ENCODE data around the gene FGFRL1. TPM values are rescaled to one million over a fixed set of nuclear protein-coding genes. Genes with fewer than 3 reads are reported as not detected.
A peak's percentile ranks its signal among the peaks of the same experiment; 100 is the strongest.

The FGFRL1 gene
- total and polyA plus RNA-seq, 2 of the 13 experiments (the other 11 are each of a cell fraction or from before 2014, with no cell fraction given) = 19.1 to 30.6 TPM

DNA sequence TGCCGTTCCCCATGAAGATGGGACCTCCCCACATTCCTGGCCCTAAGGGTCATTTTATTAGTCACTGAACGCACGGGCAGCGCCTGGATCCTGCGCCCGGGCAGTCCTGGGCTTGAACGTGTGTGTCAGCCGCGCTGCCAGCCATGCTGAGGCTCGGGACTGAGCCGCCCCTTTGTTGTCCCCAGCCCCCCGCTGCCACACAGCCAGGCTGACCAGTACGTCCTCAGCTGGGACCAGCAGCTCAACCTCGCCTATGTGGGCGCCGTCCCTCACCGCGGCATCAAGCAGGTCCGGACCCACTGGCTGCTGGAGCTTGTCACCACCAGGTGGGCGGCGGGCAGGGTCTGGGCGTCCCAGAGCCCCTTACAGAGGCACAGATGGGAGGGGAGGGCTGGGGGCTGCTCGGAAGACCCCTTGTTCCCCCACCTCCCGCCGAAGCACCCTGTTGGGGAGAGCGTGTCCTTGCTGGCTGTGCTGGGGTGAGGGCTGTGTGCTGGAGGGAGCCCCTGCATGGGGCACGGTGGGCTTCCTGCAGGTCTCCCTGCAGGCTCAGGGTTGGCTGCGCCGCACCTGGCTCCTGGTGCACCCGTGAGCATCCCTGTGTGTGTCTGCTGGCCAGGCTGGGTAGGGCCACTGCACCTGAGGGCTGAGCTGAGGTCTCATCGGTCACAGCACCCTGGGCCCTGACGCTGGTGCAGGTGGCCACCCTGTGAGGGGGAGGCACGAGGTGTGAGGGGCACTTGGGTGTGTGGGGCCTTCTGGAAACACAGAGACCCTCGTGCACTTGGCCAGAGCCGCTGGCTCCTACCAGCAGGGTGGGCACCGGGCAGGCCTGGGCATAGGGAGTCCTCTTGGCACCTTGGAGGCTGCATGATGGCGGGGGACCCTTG is 23.6 kb upstream of the FGFRL1 start:
- in situ Hi-C loops (cut with HindIII; ENCODE audit: extremely low pct_ligation_motif_present, low pct_unique_long_range_greater_than_20kb) = loop anchor here (5.0 to 10.0 kb wide), 2 partner anchors 56 to 173 kb away; partner anchors contain the start of genes GAK and TMEM175
- TSS peak; percentile 3 for BruUV-seq (replicated peaks)
- TF ChIP-seq GZF1 (CRISPR knock-in tag; IDR thresholded peaks at IDR 0.05) = no peak
- no peak for TF ChIP-seq FOXM1 (CRISPR knock-in tag; IDR thresholded peaks at IDR 0.05)
- TF ChIP-seq POLR2AphosphoS5 (IDR thresholded peaks at IDR 0.05; ENCODE audit: low read depth, low read length) = peak; percentile 25; the same call in 1 of the 2 replicates
- TF ChIP-seq, protein P1, sequence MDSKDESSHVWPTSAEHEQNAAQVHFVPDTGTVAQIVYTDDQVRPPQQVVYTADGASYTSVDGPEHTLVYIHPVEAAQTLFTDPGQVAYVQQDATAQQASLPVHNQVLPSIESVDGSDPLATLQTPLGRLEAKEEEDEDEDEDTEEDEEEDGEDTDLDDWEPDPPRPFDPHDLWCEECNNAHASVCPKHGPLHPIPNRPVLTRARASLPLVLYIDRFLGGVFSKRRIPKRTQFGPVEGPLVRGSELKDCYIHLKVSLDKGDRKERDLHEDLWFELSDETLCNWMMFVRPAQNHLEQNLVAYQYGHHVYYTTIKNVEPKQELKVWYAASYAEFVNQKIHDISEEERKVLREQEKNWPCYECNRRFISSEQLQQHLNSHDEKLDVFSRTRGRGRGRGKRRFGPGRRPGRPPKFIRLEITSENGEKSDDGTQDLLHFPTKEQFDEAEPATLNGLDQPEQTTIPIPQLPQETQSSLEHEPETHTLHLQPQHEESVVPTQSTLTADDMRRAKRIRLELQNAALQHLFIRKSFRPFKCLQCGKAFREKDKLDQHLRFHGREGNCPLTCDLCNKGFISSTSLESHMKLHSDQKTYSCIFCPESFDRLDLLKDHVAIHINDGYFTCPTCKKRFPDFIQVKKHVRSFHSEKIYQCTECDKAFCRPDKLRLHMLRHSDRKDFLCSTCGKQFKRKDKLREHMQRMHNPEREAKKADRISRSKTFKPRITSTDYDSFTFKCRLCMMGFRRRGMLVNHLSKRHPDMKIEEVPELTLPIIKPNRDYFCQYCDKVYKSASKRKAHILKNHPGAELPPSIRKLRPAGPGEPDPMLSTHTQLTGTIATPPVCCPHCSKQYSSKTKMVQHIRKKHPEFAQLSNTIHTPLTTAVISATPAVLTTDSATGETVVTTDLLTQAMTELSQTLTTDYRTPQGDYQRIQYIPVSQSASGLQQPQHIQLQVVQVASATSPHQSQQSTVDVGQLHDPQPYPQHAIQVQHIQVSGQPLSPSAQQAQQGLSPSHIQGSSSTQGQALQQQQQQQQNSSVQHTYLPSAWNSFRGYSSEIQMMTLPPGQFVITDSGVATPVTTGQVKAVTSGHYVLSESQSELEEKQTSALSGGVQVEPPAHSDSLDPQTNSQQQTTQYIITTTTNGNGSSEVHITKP (CRISPR knock-in tag; IDR thresholded peaks at IDR 0.05; ENCODE audit: low read depth) = no peak
- TF ChIP-seq ZFP36L2 (CRISPR knock-in tag; IDR thresholded peaks at IDR 0.05) = no peak
- TF ChIP-seq TOPORS (CRISPR knock-in tag; IDR thresholded peaks at IDR 0.05) = peak; percentile 62; the same call in 1 of the 2 replicates
- TF ChIP-seq ZNF337 (CRISPR knock-in tag; IDR thresholded peaks at IDR 0.05; ENCODE audit: borderline replicate concordance, low read depth) = no peak
- TF ChIP-seq POLR2AphosphoS2 (IDR thresholded peaks at IDR 0.05; ENCODE audit: low read depth, low read length) = peak; percentile 52; the same call in 1 of the 2 replicates
- TF ChIP-seq PHF20 (CRISPR knock-in tag; IDR thresholded peaks at IDR 0.05) = peak; percentile 4; the same call in 1 of the 2 replicates
- 0 out of 4 replicates have a peak, but pooled peaks of 1 of the 2 experiments have one; percentile 34 for TF ChIP-seq POLR2A (IDR thresholded peaks at IDR 0.05; ENCODE audit: insufficient read depth in 1 of 2, low read depth in 2 of 2, low read length in 2 of 2)
- TF ChIP-seq HNRNPL (IDR thresholded peaks at IDR 0.05; ENCODE audit: low read depth, low read length) = 0 out of 2 replicates have a peak, but pooled peaks have one; percentile 63
- no peak for TF ChIP-seq ISX (CRISPR knock-in tag; conservative IDR thresholded peaks at IDR 0.05)
- TF ChIP-seq FUBP1 (CRISPR knock-in tag; IDR thresholded peaks at IDR 0.05; ENCODE audit: borderline replicate concordance) = no peak
- TF ChIP-seq ZNF333 (CRISPR knock-in tag; IDR thresholded peaks at IDR 0.05; ENCODE audit: borderline replicate concordance) = 0 out of 2 replicates have a peak, but pooled peaks have one; percentile 1
- no peak for TF ChIP-seq FOSL2 (CRISPR knock-in tag; IDR thresholded peaks at IDR 0.05)

More for the DNA sequence above, 23.6 kb upstream of the FGFRL1 start:
- H3K9ac ChIP-seq (ENCODE audit: insufficient read depth, low read depth, low read length) = peak overlapping the region; percentile 69
- peaks cover 16% of the 10 kb centered on the region for H3K79me2 ChIP-seq (ENCODE audit: insufficient read depth, low read length)
- H3K4me1 ChIP-seq (ENCODE audit: insufficient read depth, low read length) = peaks cover 48% of the 10 kb centered on the region
- intact Hi-C loops (cut with micrococcal nuclease; ENCODE audit: unreplicated experiment) = loop anchor here (1.0 to 2.0 kb wide), 3 partner anchors 57 to 174 kb away; no protein-coding TSS in a partner anchor
- peaks cover 0 to 5% of the 10 kb centered on the region in 2 experiments; a peak in 1 of 5 replicates for H3K27me3 ChIP-seq (ENCODE audit: control insufficient read depth in 1 of 2, insufficient read depth in 2 of 2, low read length in 2 of 2)
- H4K20me1 ChIP-seq (ENCODE audit: insufficient read depth, low read length) = no peaks in the 10 kb centered on the region
- peak overlapping the region; percentile 64 for H3K27ac ChIP-seq (ENCODE audit: extremely low read length, insufficient read depth, low read length)
- no peaks in the 10 kb centered on the region for H3K9me3 ChIP-seq (ENCODE audit: low read length)
- ATAC-seq (no peak; the same call in 2 of the 3 replicates), FAIRE-seq (no peak), DNase-seq (ENCODE audit: low spot score) (no peak)
- POLR2A ChIA-PET = interaction anchor here (0.7 to 3.2 kb wide), 12 partner anchors 13 to 301 kb away, joined by 3 to 25 read pairs (median 3); partner anchors contain the start of genes GAK and TMEM175
- H3K4me3 ChIP-seq (replicated peaks in 1 of 3; ENCODE audit: insufficient read depth in 1 of 3, low read depth in 2 of 3, low read length in 3 of 3) = peak overlapping the region; percentile 54 to 75 (median 55); a peak in 5 of 6 replicates
- peak overlapping the region; percentile 91 for H3K4me2 ChIP-seq (ENCODE audit: low read depth, low read length)
- CTCF ChIA-PET (ENCODE audit: low intra/inter-chr PET ratio, low total read pairs) = interaction anchor here (1.3 kb wide), 1 partner anchor 62 kb away, joined by 5 read pairs; no protein-coding TSS in a partner anchor
- 53% methylated on average over 3 of the region's 37 CpGs for WGBS (ENCODE audit: low lambda C conversion rate)
- peaks cover 9 to 15% of the 10 kb centered on the region in 2 experiments; a peak in 4 of 5 replicates for H3K36me3 ChIP-seq (replicated peaks in 1 of 2; ENCODE audit: control insufficient read depth in 1 of 2, insufficient read depth in 2 of 2, low read length in 2 of 2)
- no peak overlapping the region for H2AFZ ChIP-seq (ENCODE audit: low read length)

All from HepG2 (cell line).